Measurements from ENCODE around the gene IFNGR1. TPM values are rescaled to one million over a fixed set of nuclear protein-coding genes. Genes with fewer than 3 reads are reported as not detected.

Gene IFNGR1
- total RNA-seq, 5 donors from 2014 or later (not counting 1 experiment from before 2014, with no cell fraction given): 23.6 to 42.4 (median 28.5) TPM

DNA sequence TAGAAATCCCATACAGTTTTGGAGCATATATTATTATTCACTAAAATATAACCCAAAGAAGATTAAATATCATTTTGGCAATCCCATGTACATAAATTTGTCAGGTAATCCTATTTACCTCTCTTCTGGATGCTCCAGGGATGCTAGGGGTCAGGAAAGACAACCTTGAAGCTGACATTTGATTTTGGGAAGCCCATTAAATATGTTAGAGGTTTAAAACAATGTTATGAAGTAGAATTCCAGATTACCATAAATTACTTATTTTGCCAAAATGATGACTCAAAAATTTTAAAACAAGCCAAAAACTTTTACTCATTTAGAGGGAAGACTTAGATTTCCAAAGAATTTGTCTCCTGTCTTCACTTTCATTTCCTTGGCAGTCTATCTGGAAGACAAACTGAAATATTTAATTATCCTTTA lies 36.5 kb downstream of the IFNGR1 start:
- ChIA-PET CTCF (no interaction called here), POLR2A (no interaction called here)
- H3K4me1 Mint-ChIP-seq: no peaks in the 10 kb centered on the region
- ATAC-seq (replicated peaks in 1 of 4): no peak
- H3K9me3 Mint-ChIP-seq: peaks cover 0 to 34% (median 29%) of the 10 kb centered on the region in 3 donors
- H3K36me3 ChIP-seq (ENCODE audit: control insufficient read depth in 2 of 2, extremely low read depth in 1 of 2, insufficient read depth in 1 of 2, low read length in 1 of 2): no peaks in the 10 kb centered on the region
- H3K4me3 Mint-ChIP-seq: no peak overlapping the region
- H3K27me3 ChIP-seq (replicated peaks in 1 of 2; ENCODE audit: control insufficient read depth in 2 of 2, extremely low read depth in 1 of 2, insufficient read depth in 2 of 2, low read length in 1 of 2): peaks cover 0 to 5% of the 10 kb centered on the region in 2 experiments
- H3K4me1 ChIP-seq (ENCODE audit: control insufficient read depth in 1 of 2, extremely low read depth in 1 of 2, insufficient read depth in 2 of 2, low read length in 2 of 2): no peaks in the 10 kb centered on the region
- no peak overlapping the region for H3K4me3 ChIP-seq (ENCODE audit: control insufficient read depth in 1 of 2, extremely low read depth in 1 of 2, low read length in 1 of 2)
- H3K27ac Mint-ChIP-seq: no peak overlapping the region
- DNase-seq: no peak
- H3K27ac ChIP-seq (ENCODE audit: low read length): no peak overlapping the region
- peaks cover 3% of the 10 kb centered on the region for H3K36me3 Mint-ChIP-seq
- peaks cover 5% of the 10 kb centered on the region for H3K9me3 ChIP-seq
- peaks cover 0 to 14% of the 10 kb centered on the region in 2 donors for H3K27me3 Mint-ChIP-seq

DNA sequence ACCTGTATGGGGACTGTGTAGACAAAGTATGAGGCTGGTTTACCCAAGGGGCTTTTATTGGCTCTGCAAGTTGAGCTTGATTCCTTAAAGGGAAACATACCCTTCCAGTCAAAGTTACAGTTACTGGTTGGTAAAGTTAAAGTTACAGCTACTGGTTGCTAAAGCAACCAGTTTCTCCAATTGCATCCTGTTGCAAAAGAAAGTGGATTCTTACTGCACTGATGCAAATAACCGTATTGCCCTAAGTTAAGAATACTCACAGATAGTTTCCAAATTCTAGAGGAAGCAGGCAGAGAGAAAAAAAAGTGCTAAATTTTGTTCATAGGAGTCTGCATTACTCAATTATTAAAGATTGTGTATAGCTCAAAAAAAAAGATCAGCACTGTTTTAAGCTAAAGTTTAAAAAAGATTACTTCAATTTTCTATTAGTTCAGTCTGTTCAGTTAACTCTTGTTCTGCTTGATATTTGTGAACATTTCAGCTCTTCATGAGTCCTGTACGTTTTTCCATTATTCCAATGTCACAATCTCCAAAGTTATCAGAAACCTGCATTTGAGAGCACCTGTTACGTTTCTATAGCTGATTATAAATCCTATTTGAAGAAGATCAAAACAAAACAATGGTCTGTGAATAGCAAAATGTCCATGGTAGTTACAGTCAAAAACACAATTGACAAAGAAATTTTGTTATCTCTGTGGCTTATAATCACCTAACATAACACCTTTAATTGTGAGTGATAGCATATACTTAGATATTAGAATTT lies 37.1 kb downstream of the IFNGR1 start:
- Mint-ChIP-seq H3K4me3 (no peak overlapping the region), H3K36me3 (peaks cover 3% of the 10 kb centered on the region), H3K9me3 (peaks cover 0 to 34% (median 29%) of the 10 kb centered on the region in 3 donors), H3K27me3 (peaks cover 0 to 14% of the 10 kb centered on the region in 2 donors), H3K4me1 (no peaks in the 10 kb centered on the region), H3K27ac (no peak overlapping the region)
- Histone ChIP-seq H3K4me3 (ENCODE audit: control insufficient read depth in 1 of 2, extremely low read depth in 1 of 2, low read length in 1 of 2) (no peak overlapping the region), H3K36me3 (ENCODE audit: control insufficient read depth in 2 of 2, extremely low read depth in 1 of 2, insufficient read depth in 1 of 2, low read length in 1 of 2) (no peaks in the 10 kb centered on the region), H3K9me3 (peaks cover 5% of the 10 kb centered on the region), H3K27ac (ENCODE audit: low read length) (no peak overlapping the region), H3K4me1 (ENCODE audit: control insufficient read depth in 1 of 2, extremely low read depth in 1 of 2, insufficient read depth in 2 of 2, low read length in 2 of 2) (no peaks in the 10 kb centered on the region), H3K27me3 (replicated peaks in 1 of 2; ENCODE audit: control insufficient read depth in 2 of 2, extremely low read depth in 1 of 2, insufficient read depth in 2 of 2, low read length in 1 of 2) (peaks cover 0 to 5% of the 10 kb centered on the region in 2 experiments)
- no CpG with 5 or more reads among the region's 3 CpGs for WGBS (ENCODE audit: insufficient coverage)
- CTCF ChIA-PET: no interaction called here
- POLR2A ChIA-PET: no interaction called here
- no peak for ATAC-seq (replicated peaks in 1 of 4)
- no peak for DNase-seq

DNA sequence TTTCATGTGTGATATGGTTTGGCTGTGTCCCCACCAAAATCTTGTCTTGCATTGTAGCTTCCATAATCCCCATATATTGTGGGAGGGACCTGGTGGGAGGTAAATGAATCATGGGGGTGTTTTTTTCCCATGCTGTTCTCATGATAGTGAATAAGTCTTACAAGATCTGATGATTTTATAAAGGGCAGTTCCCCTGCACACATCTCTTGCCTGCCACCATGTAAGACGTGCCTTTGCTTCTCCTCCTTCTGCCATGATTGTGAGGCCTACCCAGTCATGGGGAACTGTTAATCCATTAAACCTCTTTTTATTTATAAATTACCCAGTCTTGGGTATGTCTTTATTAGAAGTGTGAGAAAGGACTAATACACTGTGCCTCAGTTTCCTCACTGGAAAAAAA lies 41.6 kb downstream of the IFNGR1 start:
- ATAC-seq (replicated peaks in 1 of 4) (no peak), DNase-seq (no peak)
- no peaks in the 10 kb centered on the region for H3K4me1 ChIP-seq (ENCODE audit: control insufficient read depth in 1 of 2, extremely low read depth in 1 of 2, insufficient read depth in 2 of 2, low read length in 2 of 2)
- Mint-ChIP-seq H3K4me3 (no peak overlapping the region), H3K36me3 (no peaks in the 10 kb centered on the region), H3K4me1 (peaks cover 0 to under 1% (median 0%) of the 10 kb centered on the region in 3 donors), H3K9me3 (peaks cover 0 to 11% (median 10%) of the 10 kb centered on the region in 3 donors), H3K27ac (no peak overlapping the region), H3K27me3 (peaks cover 0 to 6% of the 10 kb centered on the region in 2 donors)
- WGBS (ENCODE audit: insufficient coverage): no CpG with 5 or more reads among the region's 1 CpG
- no peak overlapping the region for H3K4me3 ChIP-seq (ENCODE audit: control insufficient read depth in 1 of 2, extremely low read depth in 1 of 2, low read length in 1 of 2)
- no peak overlapping the region for H3K27ac ChIP-seq (ENCODE audit: low read length)
- H3K9me3 ChIP-seq: peaks cover 2% of the 10 kb centered on the region
- H3K36me3 ChIP-seq (ENCODE audit: control insufficient read depth in 2 of 2, extremely low read depth in 1 of 2, insufficient read depth in 1 of 2, low read length in 1 of 2): no peaks in the 10 kb centered on the region
- POLR2A ChIA-PET: no interaction called here
- CTCF ChIA-PET: no interaction called here
- H3K27me3 ChIP-seq (replicated peaks in 1 of 2; ENCODE audit: control insufficient read depth in 2 of 2, extremely low read depth in 1 of 2, insufficient read depth in 2 of 2, low read length in 1 of 2): no peaks in the 10 kb centered on the region

DNA sequence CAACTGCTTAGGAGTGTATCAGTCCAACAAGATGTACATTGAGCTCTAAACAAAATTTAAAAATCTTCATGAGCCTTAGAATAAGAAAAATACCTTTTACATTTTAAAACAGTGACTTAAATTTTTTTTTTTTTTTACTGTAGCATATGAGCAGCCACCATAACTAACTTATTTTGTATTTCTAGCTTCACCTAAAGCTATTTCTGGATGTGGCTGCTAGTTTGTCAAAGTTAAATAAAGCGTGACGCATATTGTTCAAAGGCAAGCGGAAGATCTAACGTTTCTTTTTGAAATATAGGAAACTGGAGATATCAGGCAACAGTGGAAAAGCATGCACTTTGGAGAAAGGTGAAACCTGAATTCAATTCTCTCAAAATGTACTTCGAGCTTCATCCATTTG lies 42.5 kb downstream of the IFNGR1 start:
- no peak for ATAC-seq (replicated peaks in 1 of 4)
- Mint-ChIP-seq H3K9me3 (peaks cover 0 to 5% (median 3%) of the 10 kb centered on the region in 3 donors), H3K27me3 (peaks cover 0 to 6% of the 10 kb centered on the region in 2 donors), H3K36me3 (no peaks in the 10 kb centered on the region), H3K4me1 (peaks cover 0 to 7% (median 0%) of the 10 kb centered on the region in 3 donors), H3K27ac (no peak overlapping the region), H3K4me3 (no peak overlapping the region)
- ChIA-PET POLR2A (no interaction called here), CTCF (interaction anchor here in 1 of 2 donors (0.6 to 0.7 kb wide), 3 partner anchors 130 to 405 kb away, joined by 3 to 5 read pairs (median 3); no protein-coding TSS in a partner anchor)
- H3K36me3 ChIP-seq (ENCODE audit: control insufficient read depth in 2 of 2, extremely low read depth in 1 of 2, insufficient read depth in 1 of 2, low read length in 1 of 2): no peaks in the 10 kb centered on the region
- H3K27me3 ChIP-seq (replicated peaks in 1 of 2; ENCODE audit: control insufficient read depth in 2 of 2, extremely low read depth in 1 of 2, insufficient read depth in 2 of 2, low read length in 1 of 2): no peaks in the 10 kb centered on the region
- no peaks in the 10 kb centered on the region for H3K4me1 ChIP-seq (ENCODE audit: control insufficient read depth in 1 of 2, extremely low read depth in 1 of 2, insufficient read depth in 2 of 2, low read length in 2 of 2)
- H3K27ac ChIP-seq (ENCODE audit: low read length): no peak overlapping the region
- no peak for DNase-seq
- no peak overlapping the region for H3K4me3 ChIP-seq (ENCODE audit: control insufficient read depth in 1 of 2, extremely low read depth in 1 of 2, low read length in 1 of 2)
- peaks cover under 1% of the 10 kb centered on the region for H3K9me3 ChIP-seq
- no CpG with 5 or more reads among the region's 5 CpGs for WGBS (ENCODE audit: insufficient coverage)

DNA sequence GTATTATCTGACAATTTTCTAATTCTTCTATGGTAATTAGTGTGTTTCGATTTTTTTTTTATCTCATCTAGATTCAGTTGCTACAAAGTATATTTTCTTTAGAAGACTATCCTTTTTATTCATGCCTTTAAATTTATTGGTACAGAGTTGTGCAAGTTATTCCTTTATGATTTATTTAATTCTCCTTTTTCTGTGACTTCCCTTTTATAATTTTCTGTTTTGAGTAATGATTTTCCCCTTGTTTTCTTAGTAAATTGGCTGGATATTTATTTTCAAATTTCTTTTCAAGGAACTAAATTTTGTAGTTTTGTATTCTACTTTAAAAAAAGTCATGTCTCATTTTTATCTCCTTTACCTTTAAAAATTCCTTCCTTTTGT lies 43.3 kb downstream of the IFNGR1 start:
- no CpG with 5 or more reads among the region's 1 CpG for WGBS (ENCODE audit: insufficient coverage)
- Mint-ChIP-seq H3K4me3 (no peak overlapping the region), H3K36me3 (no peaks in the 10 kb centered on the region), H3K9me3 (peaks cover 0 to 4% (median 2%) of the 10 kb centered on the region in 3 donors), H3K27ac (no peak overlapping the region), H3K27me3 (peaks cover 0 to 6% of the 10 kb centered on the region in 2 donors), H3K4me1 (peaks cover 4 to 9% (median 5%) of the 10 kb centered on the region in 3 donors)
- Histone ChIP-seq H3K4me1 (ENCODE audit: control insufficient read depth in 1 of 2, extremely low read depth in 1 of 2, insufficient read depth in 2 of 2, low read length in 2 of 2) (no peaks in the 10 kb centered on the region), H3K27ac (ENCODE audit: low read length) (no peak overlapping the region), H3K4me3 (ENCODE audit: control insufficient read depth in 1 of 2, extremely low read depth in 1 of 2, low read length in 1 of 2) (no peak overlapping the region), H3K36me3 (ENCODE audit: control insufficient read depth in 2 of 2, extremely low read depth in 1 of 2, insufficient read depth in 1 of 2, low read length in 1 of 2) (no peaks in the 10 kb centered on the region), H3K9me3 (no peaks in the 10 kb centered on the region), H3K27me3 (replicated peaks in 1 of 2; ENCODE audit: control insufficient read depth in 2 of 2, extremely low read depth in 1 of 2, insufficient read depth in 2 of 2, low read length in 1 of 2) (no peaks in the 10 kb centered on the region)
- no peak for DNase-seq
- ChIA-PET POLR2A (interaction anchor here in 1 of 2 donors (0.7 kb wide), 1 partner anchor 9 kb away, joined by 5 read pairs; no protein-coding TSS in a partner anchor), CTCF (no interaction called here)
- ATAC-seq (replicated peaks in 1 of 4): no peak

DNA sequence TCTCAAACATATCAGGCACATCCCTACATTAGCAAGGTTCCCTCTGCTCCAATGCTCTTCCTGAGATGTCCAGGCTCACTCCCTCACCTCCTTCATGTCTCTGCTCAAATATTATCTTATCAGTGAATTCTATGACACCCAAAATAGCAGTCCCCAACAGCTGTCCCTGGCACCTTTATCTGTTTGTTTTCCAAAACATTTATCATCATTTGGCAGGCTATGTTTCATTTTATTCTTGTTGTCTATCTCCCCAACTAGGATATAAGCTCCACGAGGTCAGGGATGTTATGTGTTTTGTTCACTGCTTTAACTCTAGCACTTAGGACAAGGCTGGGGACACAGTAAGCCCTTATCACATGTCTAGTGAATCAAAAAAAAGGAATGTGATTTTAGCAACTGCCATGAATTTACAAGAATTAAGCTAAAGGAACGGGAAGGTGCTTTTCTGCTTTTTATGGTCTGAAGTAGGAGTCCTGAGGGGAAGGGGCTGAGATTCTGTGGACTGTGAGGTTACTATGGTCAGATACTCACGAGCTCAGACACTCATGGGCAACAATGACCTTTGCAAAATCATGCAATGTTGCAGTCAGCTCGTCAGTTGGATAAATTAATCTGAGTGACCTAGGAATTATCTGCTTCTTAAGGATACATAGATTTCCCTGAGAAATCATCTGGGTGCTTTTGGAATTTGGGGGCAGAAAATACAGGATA lies 43.9 kb downstream of the IFNGR1 start:
- no peak for ATAC-seq (replicated peaks in 1 of 4)
- 63% methylated on average over 3 of the region's 4 CpGs for WGBS (ENCODE audit: insufficient coverage)
- POLR2A ChIA-PET: no interaction called here

More for the DNA sequence above, 43.9 kb downstream of the IFNGR1 start:
- Mint-ChIP-seq H3K4me1 (peaks cover 4 to 12% (median 5%) of the 10 kb centered on the region in 3 donors), H3K4me3 (no peak overlapping the region), H3K27ac (no peak overlapping the region), H3K36me3 (no peaks in the 10 kb centered on the region), H3K27me3 (peaks cover 0 to 6% of the 10 kb centered on the region in 2 donors), H3K9me3 (no peaks in the 10 kb centered on the region)
- no peak for DNase-seq
- CTCF ChIA-PET: no interaction called here
- no peaks in the 10 kb centered on the region for H3K9me3 ChIP-seq
- H3K4me3 ChIP-seq (ENCODE audit: control insufficient read depth in 1 of 2, extremely low read depth in 1 of 2, low read length in 1 of 2): no peak overlapping the region
- H3K4me1 ChIP-seq (ENCODE audit: control insufficient read depth in 1 of 2, extremely low read depth in 1 of 2, insufficient read depth in 2 of 2, low read length in 2 of 2): no peaks in the 10 kb centered on the region
- H3K36me3 ChIP-seq (ENCODE audit: control insufficient read depth in 2 of 2, extremely low read depth in 1 of 2, insufficient read depth in 1 of 2, low read length in 1 of 2): no peaks in the 10 kb centered on the region
- H3K27me3 ChIP-seq (replicated peaks in 1 of 2; ENCODE audit: control insufficient read depth in 2 of 2, extremely low read depth in 1 of 2, insufficient read depth in 2 of 2, low read length in 1 of 2): no peaks in the 10 kb centered on the region
- H3K27ac ChIP-seq (ENCODE audit: low read length): no peak overlapping the region
